ENCODE measurements around the gene GNG2.

The GNG2 gene

DNA sequence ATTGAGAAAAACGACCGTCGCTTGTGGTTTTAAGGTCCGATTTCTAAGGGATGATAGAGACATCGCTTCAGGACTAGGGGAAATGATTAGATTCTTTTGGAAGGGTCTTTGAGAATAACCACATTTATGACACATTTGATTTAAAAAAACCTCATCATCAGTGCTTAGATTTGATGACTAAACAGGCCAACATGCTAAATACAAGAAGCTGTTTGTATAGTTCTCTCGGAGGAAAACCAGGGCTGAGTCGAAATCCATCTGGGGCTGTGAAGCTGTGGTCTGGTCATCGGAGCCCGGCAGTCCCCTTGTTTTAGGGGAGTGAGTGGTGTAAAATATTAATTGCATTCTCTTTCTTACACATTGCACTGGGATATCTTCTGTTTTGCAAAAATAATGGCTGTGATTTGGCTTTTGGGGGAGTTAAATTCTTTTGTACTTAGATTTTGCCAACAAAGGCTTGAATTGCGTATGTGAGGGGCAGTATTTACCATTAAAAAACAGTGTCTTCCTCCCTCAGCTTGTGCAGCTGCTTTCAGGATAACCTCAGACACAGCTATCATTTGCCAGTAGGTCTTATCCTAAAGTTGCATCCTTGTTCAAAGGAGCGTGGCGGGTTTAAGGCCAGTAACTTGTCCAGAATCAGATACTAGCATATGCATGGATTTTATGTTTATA lies 550 bp downstream of the GNG2 start:
- TF ChIP-seq, protein P1, sequence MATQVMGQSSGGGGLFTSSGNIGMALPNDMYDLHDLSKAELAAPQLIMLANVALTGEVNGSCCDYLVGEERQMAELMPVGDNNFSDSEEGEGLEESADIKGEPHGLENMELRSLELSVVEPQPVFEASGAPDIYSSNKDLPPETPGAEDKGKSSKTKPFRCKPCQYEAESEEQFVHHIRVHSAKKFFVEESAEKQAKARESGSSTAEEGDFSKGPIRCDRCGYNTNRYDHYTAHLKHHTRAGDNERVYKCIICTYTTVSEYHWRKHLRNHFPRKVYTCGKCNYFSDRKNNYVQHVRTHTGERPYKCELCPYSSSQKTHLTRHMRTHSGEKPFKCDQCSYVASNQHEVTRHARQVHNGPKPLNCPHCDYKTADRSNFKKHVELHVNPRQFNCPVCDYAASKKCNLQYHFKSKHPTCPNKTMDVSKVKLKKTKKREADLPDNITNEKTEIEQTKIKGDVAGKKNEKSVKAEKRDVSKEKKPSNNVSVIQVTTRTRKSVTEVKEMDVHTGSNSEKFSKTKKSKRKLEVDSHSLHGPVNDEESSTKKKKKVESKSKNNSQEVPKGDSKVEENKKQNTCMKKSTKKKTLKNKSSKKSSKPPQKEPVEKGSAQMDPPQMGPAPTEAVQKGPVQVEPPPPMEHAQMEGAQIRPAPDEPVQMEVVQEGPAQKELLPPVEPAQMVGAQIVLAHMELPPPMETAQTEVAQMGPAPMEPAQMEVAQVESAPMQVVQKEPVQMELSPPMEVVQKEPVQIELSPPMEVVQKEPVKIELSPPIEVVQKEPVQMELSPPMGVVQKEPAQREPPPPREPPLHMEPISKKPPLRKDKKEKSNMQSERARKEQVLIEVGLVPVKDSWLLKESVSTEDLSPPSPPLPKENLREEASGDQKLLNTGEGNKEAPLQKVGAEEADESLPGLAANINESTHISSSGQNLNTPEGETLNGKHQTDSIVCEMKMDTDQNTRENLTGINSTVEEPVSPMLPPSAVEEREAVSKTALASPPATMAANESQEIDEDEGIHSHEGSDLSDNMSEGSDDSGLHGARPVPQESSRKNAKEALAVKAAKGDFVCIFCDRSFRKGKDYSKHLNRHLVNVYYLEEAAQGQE (IDR thresholded peaks at IDR 0.05; ENCODE audit: insufficient read depth in 1 of 2, low read depth in 2 of 2, low read length in 2 of 2) = no peak
- TF ChIP-seq FOXP2 (optimal IDR thresholded peaks at IDR 0.05; ENCODE audit: borderline replicate concordance, extremely low read depth, extremely low read length, insufficient read depth) = no peak
- no peak for TF ChIP-seq SIN3A (IDR thresholded peaks at IDR 0.05; ENCODE audit: borderline replicate concordance, insufficient read depth, low read length)
- no peak for TF ChIP-seq POLR2AphosphoS5 (IDR thresholded peaks at IDR 0.05; ENCODE audit: low read depth, low read length)
- TF ChIP-seq TAF1 (IDR thresholded peaks at IDR 0.05; ENCODE audit: borderline replicate concordance, insufficient read depth, low read length) = no peak

DNA sequence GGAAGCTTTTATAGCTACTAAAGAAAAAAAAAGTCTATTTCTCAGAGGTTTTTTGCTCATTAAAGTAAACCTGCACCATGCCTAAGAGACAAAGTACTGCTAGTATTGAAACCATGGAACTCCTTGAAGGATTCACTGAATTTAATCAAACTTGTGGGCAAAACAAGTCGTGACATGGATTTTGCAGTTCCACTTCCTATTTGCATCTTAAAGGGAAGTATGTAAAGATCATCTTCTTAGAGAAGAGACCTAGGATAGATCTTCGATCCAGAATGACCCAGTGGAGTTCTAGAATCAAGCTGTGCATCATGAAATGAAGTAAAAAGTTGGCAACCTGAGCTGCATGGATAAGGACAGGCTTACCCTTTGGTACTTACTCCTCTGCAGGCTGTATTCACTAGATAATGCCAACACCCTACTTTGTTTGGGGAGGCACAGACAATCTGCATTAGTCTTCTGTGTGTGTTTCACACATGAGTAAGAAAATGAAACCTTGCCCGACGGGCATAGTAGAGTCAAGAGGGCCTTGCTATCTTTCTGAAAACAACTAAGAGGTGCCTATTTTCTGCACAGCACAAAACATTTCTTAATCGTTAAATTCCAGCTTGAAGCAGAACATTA lies 1.9 kb downstream of the GNG2 start:
- TF ChIP-seq SIN3A (IDR thresholded peaks at IDR 0.05; ENCODE audit: borderline replicate concordance, insufficient read depth, low read length) = no peak
- TF ChIP-seq, protein P1 (IDR thresholded peaks at IDR 0.05; ENCODE audit: insufficient read depth in 1 of 2, low read depth in 2 of 2, low read length in 2 of 2) = no peak
- TF ChIP-seq POLR2AphosphoS5 (IDR thresholded peaks at IDR 0.05; ENCODE audit: low read depth, low read length) = no peak
- no peak for TF ChIP-seq TAF1 (IDR thresholded peaks at IDR 0.05; ENCODE audit: borderline replicate concordance, insufficient read depth, low read length)
- no peak for TF ChIP-seq FOXP2 (optimal IDR thresholded peaks at IDR 0.05; ENCODE audit: borderline replicate concordance, extremely low read depth, extremely low read length, insufficient read depth)

DNA sequence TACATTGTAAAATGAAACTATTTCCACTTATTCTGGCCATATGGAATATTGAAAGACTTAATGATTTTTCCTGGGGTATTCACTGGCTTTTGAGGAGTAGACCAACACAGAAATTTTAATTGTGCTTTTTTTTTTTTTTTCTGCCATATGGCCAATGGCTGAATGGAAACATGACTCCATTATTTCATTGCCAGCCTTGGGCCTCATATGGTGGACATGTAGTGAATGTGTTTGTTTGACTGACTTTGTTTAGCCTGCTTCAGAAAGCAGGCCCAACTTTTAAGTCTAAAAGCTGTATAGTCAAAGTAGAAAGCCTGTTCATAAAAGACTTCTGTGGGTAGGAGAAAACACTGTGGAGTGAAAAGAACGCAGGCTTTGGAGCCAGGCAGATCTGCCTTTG lies 2.4 kb downstream of the GNG2 start:
- TF ChIP-seq FOXP2 (optimal IDR thresholded peaks at IDR 0.05; ENCODE audit: borderline replicate concordance, extremely low read depth, extremely low read length, insufficient read depth) = no peak
- no peak for TF ChIP-seq SIN3A (IDR thresholded peaks at IDR 0.05; ENCODE audit: borderline replicate concordance, insufficient read depth, low read length)
- no peak for TF ChIP-seq POLR2AphosphoS5 (IDR thresholded peaks at IDR 0.05; ENCODE audit: low read depth, low read length)
- TF ChIP-seq, protein P1 (IDR thresholded peaks at IDR 0.05; ENCODE audit: insufficient read depth in 1 of 2, low read depth in 2 of 2, low read length in 2 of 2) = no peak
- TF ChIP-seq TAF1 (IDR thresholded peaks at IDR 0.05; ENCODE audit: borderline replicate concordance, insufficient read depth, low read length) = no peak

DNA sequence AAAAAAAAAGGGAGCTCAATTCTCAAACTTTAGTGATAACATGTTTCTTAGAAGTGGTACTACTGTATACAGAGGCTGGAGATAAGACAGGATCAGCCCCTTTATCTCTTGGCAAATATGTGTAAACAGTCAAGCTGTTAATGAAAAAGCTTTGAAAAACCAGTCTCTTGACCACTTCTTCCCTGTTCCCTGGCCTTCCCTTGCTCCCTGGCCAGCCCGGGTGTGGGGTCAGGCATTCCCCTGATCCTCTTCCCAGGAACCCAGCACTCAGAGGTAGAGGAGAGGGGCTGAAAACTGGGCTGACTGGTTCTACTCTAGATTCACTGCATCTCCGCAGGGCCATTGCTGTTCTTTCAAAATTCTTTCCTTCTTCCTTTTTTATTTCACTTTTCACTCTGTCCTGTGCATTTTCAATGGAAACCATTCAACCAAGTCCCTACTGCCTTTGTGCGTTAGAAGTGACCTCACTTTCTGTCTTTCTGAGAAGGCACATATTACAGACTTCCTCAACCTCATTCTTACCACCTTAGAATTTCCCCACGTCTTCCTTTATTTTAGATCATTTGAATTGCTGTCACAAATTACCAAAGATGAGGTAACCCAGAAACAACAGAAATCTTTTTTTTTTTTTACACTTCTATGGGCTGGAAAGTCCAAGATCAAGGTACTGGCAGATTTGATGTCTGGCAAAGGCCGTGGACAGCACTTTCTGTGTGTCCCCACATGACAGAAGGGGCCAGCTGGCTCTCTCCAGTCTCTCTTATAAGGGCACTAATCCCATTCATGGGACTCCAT lies 5.7 kb downstream of the GNG2 start:
- no peak for TF ChIP-seq FOXP2 (optimal IDR thresholded peaks at IDR 0.05; ENCODE audit: borderline replicate concordance, extremely low read depth, extremely low read length, insufficient read depth)
- TF ChIP-seq POLR2AphosphoS5 (IDR thresholded peaks at IDR 0.05; ENCODE audit: low read depth, low read length) = no peak
- no peak for TF ChIP-seq TAF1 (IDR thresholded peaks at IDR 0.05; ENCODE audit: borderline replicate concordance, insufficient read depth, low read length)
- TF ChIP-seq, protein P1 (IDR thresholded peaks at IDR 0.05; ENCODE audit: insufficient read depth in 1 of 2, low read depth in 2 of 2, low read length in 2 of 2) = no peak
- TF ChIP-seq SIN3A (IDR thresholded peaks at IDR 0.05; ENCODE audit: borderline replicate concordance, insufficient read depth, low read length) = no peak
